Activated naive CD4-positive, alpha-beta T cell treated with anti-CD3 and anti-CD28 coated beads, Interleukin-2, amount 50 U/mL, for 16 hours (primary cell): ENCODE results near the gene IGSF6.
"Not testable (repeated sequence)": the region's sequence is repeated elsewhere in the genome, so short reads cannot be mapped to it uniquely, and the experiment has no call there.

Experiments used
- DNase-seq: peaks from one replicate; pipeline ENCODE4 v3.0.0-alpha.2; 2020

Gene IGSF6, protein sequence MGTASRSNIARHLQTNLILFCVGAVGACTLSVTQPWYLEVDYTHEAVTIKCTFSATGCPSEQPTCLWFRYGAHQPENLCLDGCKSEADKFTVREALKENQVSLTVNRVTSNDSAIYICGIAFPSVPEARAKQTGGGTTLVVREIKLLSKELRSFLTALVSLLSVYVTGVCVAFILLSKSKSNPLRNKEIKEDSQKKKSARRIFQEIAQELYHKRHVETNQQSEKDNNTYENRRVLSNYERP

DNA sequence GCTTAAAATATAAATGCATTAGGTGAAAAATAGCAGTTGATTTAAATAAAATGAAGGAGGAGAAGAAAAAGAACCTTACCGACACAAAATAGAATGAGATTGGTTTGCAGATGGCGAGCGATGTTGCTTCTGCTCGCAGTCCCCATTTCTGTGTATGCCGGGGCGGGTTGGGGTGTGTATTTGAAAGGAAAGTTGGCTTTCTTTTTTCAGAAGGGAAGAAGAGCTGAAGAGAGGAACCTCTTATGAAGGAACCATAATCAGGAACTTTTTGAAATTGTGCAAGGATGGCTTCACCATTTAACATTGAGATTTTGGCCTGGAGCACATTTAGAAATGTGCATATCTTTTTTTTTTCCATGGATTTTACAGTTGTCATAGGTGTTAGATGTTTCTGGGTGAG is at the start of gene IGSF6:
IGSF6 (minus strand) TSS at position 156 of the 400 bp plus-strand sequence; CDS start at position 146, 10 bp downstream.
- DNase-seq: no peak

DNA sequence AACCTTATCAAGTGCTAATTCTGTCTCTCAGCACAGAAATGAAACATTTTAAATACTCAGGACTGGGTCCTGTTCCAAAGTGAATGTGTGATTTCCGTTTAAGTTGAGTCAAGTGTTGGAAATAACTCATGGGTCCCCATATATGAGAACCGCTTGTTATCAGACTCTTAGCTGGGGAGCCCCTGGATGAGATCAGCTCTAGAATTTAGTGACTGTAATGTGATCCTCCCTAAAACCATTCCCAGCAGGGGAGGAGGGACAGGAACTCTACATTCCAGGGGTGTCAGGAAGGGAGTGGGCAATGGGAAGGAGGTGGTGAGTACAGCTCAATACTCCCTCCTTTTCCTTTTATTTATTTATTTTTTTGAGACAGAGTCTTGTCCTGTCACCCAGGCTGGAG is 48.9 kb upstream of the IGSF6 start:
- DNase-seq: no peak

DNA sequence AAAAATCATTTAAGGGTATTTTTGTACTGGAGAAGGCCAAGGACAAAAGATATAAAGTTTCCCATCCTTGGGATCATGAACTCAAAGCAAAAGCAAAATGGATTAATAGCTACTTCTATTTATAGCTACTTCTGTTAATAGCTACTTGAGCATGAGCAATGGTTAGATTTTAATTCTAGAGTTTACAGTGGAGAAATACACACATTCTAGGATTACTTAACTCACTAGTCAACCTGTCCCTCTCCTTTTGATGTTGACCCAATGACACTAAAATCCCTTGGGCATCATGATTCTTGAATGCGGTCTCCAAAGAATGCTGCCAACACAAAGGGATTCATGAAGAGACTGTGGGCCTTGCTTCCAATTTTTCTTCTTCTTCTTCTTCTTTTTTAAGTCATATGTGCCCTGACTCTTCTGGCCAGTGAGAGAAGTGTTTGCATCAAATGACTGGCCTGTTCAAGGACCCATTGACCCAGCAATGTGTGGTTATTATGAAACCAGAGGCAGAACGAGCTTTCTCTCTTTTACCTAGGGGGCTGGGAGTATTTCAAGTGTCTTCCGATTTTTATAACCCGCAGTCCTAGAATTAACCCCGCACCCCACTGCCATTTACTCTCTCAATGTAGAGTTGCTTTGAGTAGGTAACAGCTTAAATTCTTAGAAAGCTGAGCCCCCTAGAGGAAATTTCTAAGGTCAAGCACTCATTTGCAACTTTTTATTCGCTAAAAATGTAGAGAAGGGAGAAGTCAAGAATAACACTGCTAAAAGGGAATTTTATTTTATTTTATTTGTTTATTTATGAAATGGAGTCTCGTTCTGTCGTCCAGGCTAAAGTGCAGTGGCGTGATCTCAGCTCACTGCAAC is 46.0 kb upstream of the IGSF6 start:
- no peak for DNase-seq

DNA sequence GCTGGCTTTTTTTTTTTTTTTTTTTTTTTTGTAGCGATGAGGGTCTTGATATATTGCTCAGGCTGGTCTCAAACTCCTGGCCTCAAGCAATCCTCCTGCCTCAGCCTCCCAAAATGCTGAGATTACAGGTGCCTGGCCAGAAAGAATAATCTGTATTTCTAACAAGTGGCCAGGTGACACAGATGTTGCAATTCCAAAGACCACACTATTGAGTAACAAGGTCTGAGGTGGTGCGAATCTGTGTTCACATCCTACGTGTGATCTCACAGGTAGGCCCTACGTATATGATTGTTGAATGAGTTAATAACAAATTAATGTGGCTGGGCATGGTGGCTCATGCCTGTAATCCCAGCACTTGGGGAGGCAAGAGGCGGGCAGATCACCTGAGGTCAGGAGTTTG is 44.6 kb upstream of the IGSF6 start:
- no peak for DNase-seq

DNA sequence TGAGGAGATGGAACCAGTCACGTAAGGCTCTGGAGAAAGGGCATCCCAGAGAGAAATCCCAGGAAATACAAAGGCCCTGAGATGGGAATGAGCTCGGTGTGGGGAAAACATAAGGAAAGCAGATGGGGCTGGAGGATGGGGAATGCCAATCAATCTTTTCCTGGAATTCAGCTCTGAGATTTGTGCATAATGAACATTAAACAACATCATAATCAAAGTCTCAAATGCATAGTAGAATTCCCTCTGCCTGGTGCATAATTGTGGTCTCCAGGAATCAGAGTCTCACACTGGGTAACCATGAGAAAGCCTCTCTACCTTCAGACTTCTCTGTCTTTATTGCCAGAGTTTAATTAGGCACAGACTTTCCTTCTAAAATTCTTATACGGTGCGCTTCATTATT is 42.2 kb upstream of the IGSF6 start:
- DNase-seq: no peak

DNA sequence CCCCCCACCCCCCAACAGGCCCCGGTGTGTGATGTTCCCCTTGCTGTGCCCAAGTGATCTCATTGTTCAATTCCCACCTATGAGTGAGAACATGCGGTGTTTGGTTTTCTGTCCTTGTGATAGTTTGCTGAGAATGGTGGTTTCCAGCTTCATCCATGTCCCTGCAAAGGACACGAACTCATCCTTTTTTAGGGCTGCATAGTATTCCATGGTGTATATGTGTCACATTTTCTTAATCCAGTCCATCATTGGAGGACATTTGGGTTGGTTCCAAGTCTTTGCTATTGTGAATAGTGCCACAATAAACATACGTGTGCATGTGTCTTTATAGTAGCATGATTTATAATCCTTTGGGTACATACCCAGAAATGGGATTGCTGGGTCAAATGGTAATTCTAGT is 38.6 kb upstream of the IGSF6 start:
- DNase-seq: not testable (repeated sequence)

DNA sequence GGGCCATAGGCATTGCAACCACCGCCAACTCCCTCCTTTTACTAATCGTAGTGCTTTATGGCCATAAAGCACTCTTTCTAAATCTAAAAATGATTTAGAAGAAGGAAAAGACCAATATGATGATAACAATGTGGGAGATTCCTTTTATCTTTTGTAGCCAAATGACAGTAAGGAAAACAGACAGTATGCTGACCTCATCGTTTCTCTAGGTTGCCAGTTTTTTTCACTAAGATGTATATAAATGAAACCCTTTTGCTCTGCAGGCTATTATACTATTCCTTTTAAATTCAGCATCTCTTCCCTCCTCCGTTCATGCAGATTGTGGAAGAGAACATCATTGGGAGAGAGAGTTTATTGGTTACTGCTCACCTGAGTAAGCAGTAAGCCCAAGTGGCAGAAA is 36.7 kb upstream of the IGSF6 start:
- no peak for DNase-seq

DNA sequence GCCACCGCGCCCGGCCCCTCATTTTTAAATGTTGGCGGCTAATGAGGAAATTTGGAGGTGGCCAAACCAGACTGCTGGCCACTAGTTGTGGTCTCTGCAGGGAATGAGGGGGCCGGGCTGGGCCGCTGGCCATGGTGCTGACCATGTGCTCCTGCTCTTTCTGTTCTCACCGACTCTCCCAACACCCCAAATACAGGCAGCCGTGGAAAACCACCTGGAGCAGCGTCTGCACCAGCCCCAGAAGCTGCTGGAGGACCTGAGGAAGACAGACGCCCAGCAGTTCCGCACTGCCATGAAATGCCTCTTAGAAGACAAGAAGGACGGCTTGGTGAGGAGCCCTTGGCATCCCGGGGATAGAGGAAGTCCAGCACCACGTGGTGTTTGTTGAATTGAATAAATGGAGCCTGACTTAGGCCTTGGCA is 32.6 kb upstream of the IGSF6 start:
- DNase-seq: no peak

DNA sequence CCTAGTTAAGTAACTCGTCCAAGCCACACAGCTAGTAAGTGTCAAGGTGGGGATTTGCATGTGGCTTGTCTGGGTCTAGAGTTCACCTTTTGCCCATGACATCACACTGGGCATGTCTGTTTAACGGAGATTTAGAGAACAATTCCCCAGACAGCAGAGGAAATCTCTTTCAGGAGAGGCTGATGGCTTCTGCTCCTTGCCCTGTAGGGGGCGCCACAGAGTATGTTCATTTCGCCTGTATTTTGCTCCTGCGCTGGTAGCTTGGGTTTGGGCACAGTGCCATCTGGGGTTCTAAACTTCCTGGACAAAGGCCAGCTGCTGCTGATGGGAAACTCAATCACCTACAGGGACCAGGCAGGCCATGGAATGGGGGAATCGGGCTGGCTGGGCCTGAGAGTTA is 31.8 kb upstream of the IGSF6 start:
- DNase-seq: peak; percentile 33

DNA sequence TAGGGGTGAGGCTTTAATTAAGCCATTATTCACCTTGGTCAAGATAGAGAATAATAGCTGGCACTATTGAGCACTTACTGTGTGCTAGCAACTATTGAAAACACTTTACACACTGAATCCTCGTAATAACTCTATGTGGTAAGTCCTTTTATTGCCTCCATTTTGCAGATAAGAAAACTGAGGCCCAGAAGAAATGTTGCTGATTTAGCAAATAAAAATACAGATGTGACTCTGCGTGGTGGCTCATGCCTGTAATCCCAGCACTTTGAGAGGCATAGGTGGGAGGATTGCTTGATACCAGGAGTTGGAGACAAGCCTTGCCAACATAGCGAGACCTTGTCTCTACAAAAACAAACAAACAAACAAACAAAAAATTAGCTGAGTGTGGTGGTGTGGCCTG is 30.8 kb upstream of the IGSF6 start:
- no peak for DNase-seq

DNA sequence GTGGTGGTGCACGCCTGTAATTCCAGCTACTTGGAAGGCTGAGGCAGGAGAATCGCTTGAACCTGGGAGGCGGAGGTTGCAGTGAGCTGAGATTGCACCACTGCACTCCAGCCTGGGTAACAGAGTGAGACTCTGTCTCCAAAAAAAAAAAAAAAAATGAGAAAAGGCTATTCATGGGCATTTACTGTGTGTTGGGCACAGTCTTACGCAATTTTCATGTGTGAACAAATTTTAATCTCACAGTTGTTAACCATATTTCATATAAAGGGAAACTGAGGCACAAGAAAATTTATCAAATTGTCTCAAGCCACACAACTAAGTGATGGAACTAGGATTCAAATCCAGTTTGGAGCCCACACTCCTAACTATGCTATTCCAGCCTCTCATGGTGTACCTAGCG is 28.3 kb upstream of the IGSF6 start:
- DNase-seq: not testable (repeated sequence)

DNA sequence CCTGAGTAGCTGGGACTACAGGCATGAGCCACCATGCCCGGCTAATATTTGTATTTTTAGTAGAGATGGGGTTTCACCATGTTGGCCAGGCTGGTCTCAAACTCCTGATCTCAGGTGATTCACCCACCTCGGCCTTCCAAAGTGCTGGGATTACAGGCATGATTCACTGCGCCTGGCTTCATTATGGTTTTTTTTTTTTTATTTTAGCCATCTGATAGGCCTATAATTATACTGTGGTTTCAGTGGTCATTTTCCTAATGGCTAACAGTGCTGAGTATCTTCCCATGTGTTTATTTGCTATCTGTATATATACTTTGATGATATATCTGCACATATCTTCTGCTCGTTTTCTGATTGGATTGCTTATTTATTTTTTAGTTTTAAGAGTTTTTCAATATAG is 22.0 kb upstream of the IGSF6 start:
- DNase-seq: not testable (repeated sequence)

DNA sequence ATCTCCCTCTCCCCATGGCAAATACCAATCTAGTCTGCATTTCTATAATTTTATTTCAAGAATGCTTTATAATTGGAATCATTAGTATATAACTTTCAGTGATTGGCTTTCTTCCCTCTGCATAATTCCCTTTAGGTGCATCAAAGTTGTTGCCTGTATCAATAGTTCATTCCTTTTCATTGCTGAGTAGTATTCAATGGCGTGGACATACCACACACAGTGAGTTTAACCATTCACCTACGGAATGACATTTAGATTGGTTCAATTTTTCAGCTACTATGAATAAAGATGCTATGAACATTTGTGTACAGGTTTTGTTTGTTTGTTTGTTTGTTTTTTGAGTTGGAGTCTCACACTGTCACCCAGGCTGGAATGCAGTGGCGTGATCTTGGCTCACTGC is 21.1 kb upstream of the IGSF6 start:
- no peak for DNase-seq

DNA sequence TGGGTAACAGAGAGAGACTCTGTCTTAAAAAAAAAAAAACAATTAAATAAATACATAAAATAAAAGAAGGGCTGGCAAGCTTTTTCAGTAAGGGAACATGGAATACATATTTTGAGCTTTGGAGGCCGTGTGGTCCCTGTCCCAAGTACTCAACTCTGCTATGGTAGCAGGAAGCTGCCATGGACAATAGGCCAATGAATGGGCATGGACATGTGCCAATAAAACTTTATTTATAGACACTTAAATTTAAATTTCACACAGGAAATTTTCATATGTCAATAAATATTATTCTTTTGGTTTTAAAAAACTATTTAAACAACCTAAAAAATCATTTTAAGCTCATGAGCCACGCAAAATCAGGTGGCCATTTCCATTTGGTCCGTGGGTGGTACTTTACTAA is 15.2 kb upstream of the IGSF6 start:
- DNase-seq: no peak

DNA sequence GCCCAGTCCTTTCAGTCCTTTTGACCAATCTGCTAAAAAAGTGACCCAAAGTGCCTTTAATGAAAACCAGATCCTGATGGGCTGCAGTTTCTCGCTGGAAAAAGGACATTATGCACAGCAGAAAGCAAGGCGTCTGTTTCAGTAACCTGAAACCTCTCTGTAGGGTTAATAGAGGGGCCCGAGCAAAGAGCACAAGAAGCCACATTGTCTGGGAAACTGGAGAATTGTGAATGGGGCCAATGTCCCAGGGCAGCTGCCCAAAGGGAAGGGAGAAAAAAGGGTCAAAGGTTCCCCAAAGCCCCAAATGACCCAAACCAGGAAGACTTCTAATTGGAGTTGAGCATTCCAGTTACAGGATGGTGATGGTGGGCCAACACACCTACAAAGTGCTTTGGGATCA is 14.4 kb upstream of the IGSF6 start:
- DNase-seq: no peak

DNA sequence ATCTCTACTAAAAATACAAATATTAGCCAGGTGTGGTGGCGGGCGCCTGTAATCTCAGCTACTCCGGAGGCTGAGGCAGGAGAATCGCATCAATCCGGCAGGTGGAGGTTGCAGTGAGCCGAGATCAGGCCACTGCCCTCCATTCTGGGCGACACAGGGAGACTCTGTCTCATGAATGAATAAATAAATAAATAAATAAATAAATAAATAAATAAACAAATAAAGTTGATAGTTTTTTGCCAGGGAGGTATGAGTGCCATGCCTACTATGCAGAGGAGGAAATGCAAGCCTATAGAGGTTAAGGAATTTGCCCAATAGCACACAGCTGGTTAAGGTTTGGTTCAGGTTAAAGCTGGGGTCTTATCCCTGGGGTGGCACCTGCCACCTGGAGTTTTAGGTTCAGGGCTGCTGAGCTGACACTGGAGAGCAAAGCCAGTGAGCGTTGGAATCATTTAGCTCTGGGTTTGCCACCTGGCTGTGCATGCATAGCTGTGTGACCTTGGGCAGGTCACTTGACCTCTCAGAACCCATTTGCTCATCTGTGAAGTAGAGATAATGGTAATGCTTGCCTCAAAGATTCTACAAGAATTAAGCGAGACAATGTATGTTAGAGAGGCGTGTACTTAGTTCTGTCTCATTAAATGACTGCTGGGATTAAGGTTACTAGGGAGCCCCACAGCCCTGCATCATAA is 12.5 kb upstream of the IGSF6 start:
- no peak for DNase-seq

DNA sequence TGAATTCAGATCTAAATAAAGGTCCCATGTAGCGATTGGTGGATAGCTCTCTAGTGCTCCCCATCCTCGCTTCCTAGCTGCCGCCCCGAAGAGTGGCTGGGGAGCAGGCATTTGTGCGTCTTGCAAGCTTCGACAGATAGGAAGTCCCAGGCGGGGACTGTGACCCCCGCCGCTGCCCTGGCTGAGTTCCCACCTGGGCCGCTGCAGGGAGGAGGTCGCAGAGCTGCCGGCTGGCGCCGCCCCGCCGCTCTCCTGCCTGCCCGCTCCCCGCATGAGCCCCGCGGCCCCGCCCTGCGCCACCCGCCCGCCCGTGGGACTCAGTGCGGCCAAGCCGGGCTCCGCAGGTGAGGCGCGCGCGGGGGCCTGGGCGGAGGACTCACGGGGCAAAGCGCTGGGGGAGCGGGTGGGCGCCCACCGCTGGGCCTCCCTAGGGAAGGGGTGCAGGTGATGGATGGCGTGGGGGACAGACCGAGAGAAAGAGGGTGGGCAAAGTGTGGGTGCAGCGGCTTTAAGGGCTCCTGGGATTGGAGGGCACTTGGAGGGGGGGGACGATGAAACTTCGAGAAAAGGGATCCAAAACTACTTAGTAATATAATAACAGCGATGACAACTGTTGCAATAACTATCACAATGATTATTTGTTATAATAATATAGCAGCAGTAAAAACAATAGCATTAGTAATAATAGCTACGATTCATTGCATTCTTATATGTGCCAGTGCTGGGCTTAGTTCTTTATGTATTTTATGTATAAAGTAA is 11.7 kb upstream of the IGSF6 start, which contains the start of gene OTOA:
OTOA (plus strand) TSS at position 80 of the 759 bp plus-strand sequence. CDS start 14,547 bp downstream, outside the sequence.
- DNase-seq: peak; percentile 34

DNA sequence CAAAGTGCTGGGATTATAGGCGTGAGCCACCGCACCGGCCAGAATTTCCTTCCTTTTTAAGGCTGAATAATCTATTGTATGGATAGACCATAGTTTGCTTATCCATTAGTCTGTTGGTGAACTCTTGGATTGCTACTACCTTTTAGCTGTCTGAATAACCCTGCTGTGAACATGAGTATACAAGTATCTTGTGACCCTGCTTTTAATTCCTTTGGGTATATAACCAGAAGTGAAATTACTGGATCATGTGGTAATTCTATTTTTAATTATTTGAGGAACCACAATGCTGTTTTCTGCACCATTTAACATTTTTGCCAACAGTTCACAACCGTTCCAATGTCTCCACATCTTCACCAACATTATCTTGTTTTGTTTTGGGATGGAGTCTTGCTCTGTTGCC is 6.7 kb upstream of the IGSF6 start:
- DNase-seq: no peak

DNA sequence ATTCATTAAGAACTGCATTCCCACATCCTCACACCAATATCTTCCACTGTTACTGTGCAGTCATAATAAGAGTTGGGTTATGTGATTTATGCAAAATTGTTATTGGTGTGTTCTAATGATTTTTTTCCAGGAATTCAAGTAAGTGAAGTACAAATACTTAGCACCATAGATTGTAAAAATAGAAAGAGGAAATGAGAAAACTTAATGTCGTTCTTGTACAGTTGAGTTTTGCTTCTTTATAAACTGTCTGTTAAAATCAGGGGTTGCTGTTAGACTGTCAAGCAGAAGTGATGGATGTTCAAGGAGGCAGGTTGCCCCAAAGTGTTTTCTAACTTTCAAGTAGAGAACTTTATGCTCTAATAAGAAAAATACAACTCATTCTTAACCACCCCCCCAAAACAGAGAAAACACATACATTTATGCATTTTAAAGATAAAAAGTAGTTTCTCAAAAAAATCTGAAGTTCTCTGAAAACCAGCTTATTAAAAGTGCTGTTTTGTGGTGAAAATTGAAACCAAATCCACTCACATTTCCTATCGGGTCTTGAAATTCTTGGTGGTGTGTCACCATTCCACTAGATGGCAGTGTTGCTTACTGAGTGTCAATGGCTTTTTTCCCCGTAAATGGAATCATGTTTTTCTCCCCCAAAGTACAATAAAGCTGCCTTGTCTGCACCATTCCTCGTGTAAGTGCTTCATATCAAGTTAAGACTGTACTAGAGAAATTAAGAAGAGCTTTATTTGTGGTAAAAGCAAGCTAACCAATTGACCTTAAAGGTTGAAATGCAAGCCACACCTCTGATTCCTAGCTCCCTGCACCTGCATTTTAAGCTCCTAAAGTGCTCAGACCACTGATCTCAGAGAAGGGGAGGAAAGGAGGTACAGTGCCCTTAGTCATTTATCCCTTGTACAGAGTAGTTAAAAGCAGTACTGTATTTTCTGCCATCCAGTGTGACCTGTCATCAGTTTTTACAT is 4.7 kb upstream of the IGSF6 start:
- no peak for DNase-seq

DNA sequence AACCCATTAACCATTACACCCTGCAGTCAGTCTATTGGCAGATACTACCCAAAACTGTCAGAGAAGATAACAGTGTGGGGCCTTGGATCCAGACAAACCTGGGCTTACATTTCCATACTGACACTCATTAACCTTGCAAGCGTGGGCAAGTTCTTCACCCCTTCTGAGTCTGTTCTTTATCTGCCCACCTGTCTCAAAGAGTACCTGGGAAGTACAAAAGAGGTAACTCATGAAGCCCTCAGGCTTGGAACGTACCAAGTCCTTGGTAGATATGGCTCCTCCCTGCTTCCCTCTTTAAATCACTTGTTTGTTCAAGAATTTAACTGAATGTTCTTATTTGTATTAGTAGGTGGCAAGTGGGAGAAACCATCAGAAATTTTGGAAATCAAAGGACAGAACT is 2.5 kb upstream of the IGSF6 start:
- DNase-seq: no peak

DNA sequence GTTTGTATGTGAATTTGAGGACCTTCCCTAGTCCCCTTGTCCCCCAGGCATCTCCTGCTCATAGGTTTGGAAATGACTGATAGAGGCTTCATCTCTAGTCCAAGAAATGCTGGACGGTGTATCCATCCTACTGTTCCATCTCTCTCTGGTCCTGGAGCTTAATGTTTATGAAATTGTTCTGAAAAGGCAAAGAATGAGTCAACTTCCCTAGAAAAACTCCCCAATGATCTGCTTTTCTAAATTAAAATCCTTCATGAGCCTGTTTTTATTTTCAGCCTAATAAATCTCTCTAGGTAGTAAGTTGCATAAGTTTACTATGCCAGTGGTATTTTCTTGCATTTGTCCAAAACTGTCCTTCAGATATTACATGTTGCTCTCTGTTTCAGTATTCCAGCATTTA is 2.1 kb upstream of the IGSF6 start:
- DNase-seq: no peak

DNA sequence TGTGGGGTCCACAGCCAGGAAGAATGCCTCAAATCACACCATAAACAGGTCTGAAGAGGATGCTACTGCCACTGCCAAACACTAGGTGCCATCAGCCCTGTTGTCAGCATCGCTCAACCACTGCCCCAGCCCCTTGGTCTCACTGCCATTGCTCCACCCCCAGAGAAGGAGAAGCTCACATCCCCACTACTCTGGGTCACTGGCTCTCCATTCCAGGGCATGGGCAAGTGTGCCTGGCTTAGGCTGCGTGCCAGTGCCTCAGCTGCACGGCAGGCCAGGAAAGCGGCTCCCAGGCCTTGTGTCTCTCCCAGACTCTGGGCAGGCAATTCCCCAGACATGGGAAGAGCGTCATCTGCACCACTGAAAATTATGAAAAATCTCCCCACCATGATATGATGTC is 1.2 kb upstream of the IGSF6 start:
- no peak for DNase-seq
